ENCODE results near the gene LDLRAD4.

Gene LDLRAD4

GRCh38 chr18:13450289-13451212, 232.0 kb downstream of the LDLRAD4 start:
- DNase-seq, result peak in 1 of 2 donors; percentile 51
- intact Hi-C loops (cut with DNase I; ENCODE audit: low total_unique reads), result no loop called here
- Histone ChIP-seq H3K27me3 (no peaks in the 10 kb centered on the region), H3K27ac (peak overlapping the region; percentile 28 to 50), H3K36me3 (no peaks in the 10 kb centered on the region), H3K9me3 (no peaks in the 10 kb centered on the region), H3K4me3 (no peak overlapping the region), H3K4me1 (peaks cover 0 to 57% (median 35%) of the 10 kb centered on the region in 4 donors)
- TF ChIP-seq CTCF (IDR thresholded peaks at IDR 0.05), result no peak

DNA sequence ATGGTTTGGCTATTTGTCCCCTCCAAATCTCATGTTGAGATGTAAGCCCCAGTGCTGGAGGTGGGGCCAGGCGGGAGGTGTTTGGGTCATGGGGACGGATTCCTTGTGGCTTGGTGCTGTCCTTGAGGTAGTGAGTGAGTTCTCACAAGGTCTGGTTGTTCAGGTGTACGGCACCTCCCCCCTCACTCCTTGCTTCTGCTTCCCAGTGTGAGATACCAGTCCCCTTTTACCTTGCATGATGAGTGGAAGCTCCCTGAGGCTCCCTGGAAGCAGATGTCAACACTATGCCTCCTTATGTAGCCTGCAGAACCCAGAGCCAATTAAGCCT, 232.6 kb downstream of the LDLRAD4 start:
- Histone ChIP-seq H3K9me3 (no peaks in the 10 kb centered on the region), H3K4me3 (no peak overlapping the region), H3K27ac (peak overlapping the region; percentile 28 to 50), H3K36me3 (no peaks in the 10 kb centered on the region), H3K4me1 (peaks cover 0 to 57% (median 38%) of the 10 kb centered on the region in 4 donors), H3K27me3 (no peaks in the 10 kb centered on the region)
- intact Hi-C loops (cut with DNase I; ENCODE audit: low total_unique reads), result no loop called here
- peak in 1 of 2 donors; percentile 52 for DNase-seq
- TF ChIP-seq CTCF (IDR thresholded peaks at IDR 0.05), result no peak

- peak in 1 of 2 donors; percentile 57 for DNase-seq
- intact Hi-C loops (cut with DNase I; ENCODE audit: low total_unique reads), result no loop called here
- Histone ChIP-seq H3K4me1 (peaks cover 0 to 54% (median 35%) of the 10 kb centered on the region in 4 donors), H3K27me3 (no peaks in the 10 kb centered on the region), H3K4me3 (no peak overlapping the region), H3K27ac (peak overlapping the region; percentile 28 to 50), H3K9me3 (no peaks in the 10 kb centered on the region), H3K36me3 (no peaks in the 10 kb centered on the region)
- TF ChIP-seq CTCF (IDR thresholded peaks at IDR 0.05), result no peak
Observed at GRCh38 chr18:13451661-13452387, 233.3 kb downstream of the LDLRAD4 start.

- H3K27me3 ChIP-seq, result no peaks in the 10 kb centered on the region
- intact Hi-C loops (cut with DNase I; ENCODE audit: low total_unique reads), result no loop called here
- H3K4me3 ChIP-seq, result no peak overlapping the region
- DNase-seq, result peak; percentile 74 to 87
- H3K27ac ChIP-seq, result peak overlapping the region; percentile 28 to 50
- TF ChIP-seq CTCF (IDR thresholded peaks at IDR 0.05), result no peak
- H3K9me3 ChIP-seq, result no peaks in the 10 kb centered on the region
- H3K4me1 ChIP-seq, result peaks cover 0 to 48% (median 32%) of the 10 kb centered on the region in 4 donors
- H3K36me3 ChIP-seq, result no peaks in the 10 kb centered on the region
Observed at GRCh38 chr18:13452388-13452811, 233.8 kb downstream of the LDLRAD4 start.

DNA sequence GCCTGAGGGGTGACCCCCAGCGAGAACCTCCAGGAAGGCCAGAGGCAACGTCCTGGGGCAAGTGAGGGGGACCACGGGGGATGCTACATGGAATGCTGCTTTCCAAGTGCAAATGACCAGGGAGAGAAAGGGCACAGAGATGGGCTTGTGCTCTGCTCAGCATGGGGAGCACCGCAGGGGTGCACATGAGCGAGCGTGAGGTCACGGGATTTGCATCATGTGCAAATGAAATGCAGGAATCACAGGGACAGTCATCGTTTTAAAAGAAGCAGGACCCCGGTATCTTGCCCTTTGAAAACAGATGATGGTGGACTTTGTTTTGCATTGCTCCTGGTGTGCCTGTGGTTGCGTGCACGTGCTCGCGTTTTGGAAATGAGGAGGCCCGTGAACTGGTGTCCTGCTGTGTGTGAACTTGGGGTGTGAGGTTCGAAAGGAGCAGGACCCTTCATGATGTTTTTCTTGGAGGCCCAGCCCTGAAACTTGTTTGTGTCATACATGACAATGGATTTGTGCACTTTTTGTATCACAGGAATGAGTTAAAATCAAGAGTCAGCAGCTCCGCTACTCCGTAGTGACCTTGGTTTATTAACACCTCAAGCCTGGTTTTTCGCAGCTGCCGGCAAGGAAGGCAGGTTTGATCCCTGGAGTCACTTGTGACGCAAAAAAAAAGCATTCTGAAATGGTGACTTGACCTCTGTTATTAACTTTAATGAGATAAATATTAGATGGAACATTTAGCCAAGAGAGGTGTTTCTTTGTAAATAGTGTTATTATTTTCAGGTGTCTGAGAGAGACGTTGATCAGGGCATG, 234.5 kb downstream of the LDLRAD4 start:
- no peak overlapping the region for H3K27ac ChIP-seq
- intact Hi-C loops (cut with DNase I; ENCODE audit: low total_unique reads), result no loop called here
- peaks cover 0 to 41% (median 30%) of the 10 kb centered on the region in 4 donors for H3K4me1 ChIP-seq
- H3K27me3 ChIP-seq, result no peaks in the 10 kb centered on the region
- peak in 1 of 2 donors; percentile 48 for DNase-seq
- H3K36me3 ChIP-seq, result no peaks in the 10 kb centered on the region
- no peaks in the 10 kb centered on the region for H3K9me3 ChIP-seq
- no peak overlapping the region for H3K4me3 ChIP-seq
- TF ChIP-seq CTCF (IDR thresholded peaks at IDR 0.05), result no peak

Measured in tibial artery (tissue), 4 donors.